Calu3 (cell line): ENCODE measurements around the gene TTC6. TPM values are rescaled to one million over a fixed set of nuclear protein-coding genes. Genes with fewer than 3 reads are reported as not detected.

Source experiments
- BruUV-seq: library from RNA; stranded (reverse); fragments of 400-500 nt; replicated peaks from 2 replicates; lab custom pipeline; 2021; lab: Mats Ljungman, UMichigan
- CTCF ChIA-PET: fragments of 300-600 bp; sonication (Branson Sonifier 250); formaldehyde crosslinking; loops from one replicate; lab custom pipeline; 2022; ENCODE audit warnings: antibody characterized with exemption; lab: Charles Lee
- DNase-seq: peaks from one replicate; pipeline ENCODE4 v3.0.0; 2022
- H3K27ac Mint-ChIP-seq: one replicate; pipeline ENCODE4 v1.8.0; 2022; ENCODE audit warnings: mixed read lengths; ENCODE audit not compliant: unreplicated experiment
- H3K27me3 Mint-ChIP-seq: one replicate; pipeline ENCODE4 v1.8.0; 2022; ENCODE audit warnings: mixed read lengths; ENCODE audit not compliant: unreplicated experiment
- H3K36me3 Mint-ChIP-seq: one replicate; pipeline ENCODE4 v1.8.0; 2022; ENCODE audit warnings: mild to moderate bottlenecking, moderate library complexity, mixed read lengths; ENCODE audit not compliant: insufficient read depth, unreplicated experiment
- H3K4me1 Mint-ChIP-seq: one replicate; pipeline ENCODE4 v1.8.0; 2022; ENCODE audit warnings: mild to moderate bottlenecking, low read depth, mixed read lengths; ENCODE audit not compliant: unreplicated experiment
- H3K4me3 Mint-ChIP-seq: one replicate; pipeline ENCODE4 v1.8.0; 2022; ENCODE audit warnings: mild to moderate bottlenecking, low read depth, moderate library complexity, mixed read lengths; ENCODE audit not compliant: unreplicated experiment
- H3K9me3 Mint-ChIP-seq: one replicate; pipeline ENCODE4 v1.8.0; 2022; ENCODE audit warnings: low read depth, mixed read lengths; ENCODE audit not compliant: unreplicated experiment
- intact Hi-C: fragments of 100-400 bp; cut with micrococcal nuclease; formaldehyde crosslinking; loops from one replicate; pipeline ENCODE4 v1.10.0; 2022; ENCODE audit not compliant: unreplicated experiment
- total RNA-seq: library from RNA; stranded (reverse); gene quantifications from 2 replicates; pipeline ENCODE4 v1.2.3, GENCODE V29; 2022
- TF ChIP-seq, protein P1 (sequence below): fragments of 200-600 bp; IDR thresholded peaks from one replicate; pipeline ENCODE4 v1.8.0; 2022; ENCODE audit warnings: antibody characterized with exemption; ENCODE audit not compliant: unreplicated experiment

TTC6 gene
- total RNA-seq, 1 experiment from 2014 or later: 13.8 TPM

DNA sequence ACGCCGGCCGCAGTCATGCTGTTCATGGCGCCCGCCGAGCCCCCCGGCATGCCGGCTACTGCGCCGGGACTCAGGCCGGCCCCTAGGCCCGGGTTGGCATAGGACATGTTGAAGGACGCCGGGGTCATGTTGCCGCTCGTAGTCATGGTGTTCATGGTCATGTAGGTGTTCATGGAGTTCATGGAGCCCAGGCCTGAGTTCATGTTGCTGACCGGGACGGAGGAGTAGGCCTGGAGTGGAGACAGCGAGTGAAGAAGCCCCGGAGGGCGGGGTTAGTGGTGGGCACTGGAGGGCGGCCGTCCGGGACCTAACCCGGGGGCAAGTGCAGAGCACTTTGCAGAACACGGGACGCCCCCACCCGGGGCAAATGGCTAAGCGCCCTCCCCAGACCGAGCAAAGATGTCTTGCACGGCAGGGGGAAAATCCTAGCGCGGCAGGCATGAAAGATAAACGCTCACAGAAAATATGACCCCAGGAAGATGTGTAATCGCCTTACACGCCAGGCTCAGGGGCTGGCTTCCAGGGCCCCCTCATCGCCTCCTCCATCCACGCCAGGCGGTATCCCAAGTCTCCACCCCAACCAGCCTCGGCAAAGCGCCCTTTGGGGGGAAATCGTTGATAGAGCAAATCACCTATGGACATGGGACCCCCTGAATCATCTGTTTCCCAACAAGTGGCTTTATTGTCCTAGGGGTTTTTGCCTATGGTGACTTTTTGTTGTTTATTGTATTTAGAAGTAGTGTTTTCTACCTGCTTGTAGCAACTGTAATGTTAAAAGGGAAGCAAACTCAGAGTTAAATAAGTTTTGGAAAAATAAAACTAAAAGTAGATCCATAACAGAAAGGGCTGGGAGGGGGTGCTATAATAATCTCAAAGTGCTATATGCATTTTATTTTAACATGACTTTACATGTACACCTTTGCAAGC, 2.7 kb upstream of the TTC6 start:
- no TSS peak for BruUV-seq
- Mint-ChIP-seq H3K27me3 (no peaks in the 10 kb centered on the region), H3K27ac (peak overlapping the region; percentile 98), H3K36me3 (peaks cover 90% of the 10 kb centered on the region), H3K9me3 (no peaks in the 10 kb centered on the region), H3K4me3 (peak overlapping the region; percentile 81), H3K4me1 (no peaks in the 10 kb centered on the region)
- TF ChIP-seq, protein P1, sequence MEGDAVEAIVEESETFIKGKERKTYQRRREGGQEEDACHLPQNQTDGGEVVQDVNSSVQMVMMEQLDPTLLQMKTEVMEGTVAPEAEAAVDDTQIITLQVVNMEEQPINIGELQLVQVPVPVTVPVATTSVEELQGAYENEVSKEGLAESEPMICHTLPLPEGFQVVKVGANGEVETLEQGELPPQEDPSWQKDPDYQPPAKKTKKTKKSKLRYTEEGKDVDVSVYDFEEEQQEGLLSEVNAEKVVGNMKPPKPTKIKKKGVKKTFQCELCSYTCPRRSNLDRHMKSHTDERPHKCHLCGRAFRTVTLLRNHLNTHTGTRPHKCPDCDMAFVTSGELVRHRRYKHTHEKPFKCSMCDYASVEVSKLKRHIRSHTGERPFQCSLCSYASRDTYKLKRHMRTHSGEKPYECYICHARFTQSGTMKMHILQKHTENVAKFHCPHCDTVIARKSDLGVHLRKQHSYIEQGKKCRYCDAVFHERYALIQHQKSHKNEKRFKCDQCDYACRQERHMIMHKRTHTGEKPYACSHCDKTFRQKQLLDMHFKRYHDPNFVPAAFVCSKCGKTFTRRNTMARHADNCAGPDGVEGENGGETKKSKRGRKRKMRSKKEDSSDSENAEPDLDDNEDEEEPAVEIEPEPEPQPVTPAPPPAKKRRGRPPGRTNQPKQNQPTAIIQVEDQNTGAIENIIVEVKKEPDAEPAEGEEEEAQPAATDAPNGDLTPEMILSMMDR: no peak
- DNase-seq: peak; percentile 61
- intact Hi-C loops: no loop called here
- CTCF ChIA-PET: no interaction called here

DNA sequence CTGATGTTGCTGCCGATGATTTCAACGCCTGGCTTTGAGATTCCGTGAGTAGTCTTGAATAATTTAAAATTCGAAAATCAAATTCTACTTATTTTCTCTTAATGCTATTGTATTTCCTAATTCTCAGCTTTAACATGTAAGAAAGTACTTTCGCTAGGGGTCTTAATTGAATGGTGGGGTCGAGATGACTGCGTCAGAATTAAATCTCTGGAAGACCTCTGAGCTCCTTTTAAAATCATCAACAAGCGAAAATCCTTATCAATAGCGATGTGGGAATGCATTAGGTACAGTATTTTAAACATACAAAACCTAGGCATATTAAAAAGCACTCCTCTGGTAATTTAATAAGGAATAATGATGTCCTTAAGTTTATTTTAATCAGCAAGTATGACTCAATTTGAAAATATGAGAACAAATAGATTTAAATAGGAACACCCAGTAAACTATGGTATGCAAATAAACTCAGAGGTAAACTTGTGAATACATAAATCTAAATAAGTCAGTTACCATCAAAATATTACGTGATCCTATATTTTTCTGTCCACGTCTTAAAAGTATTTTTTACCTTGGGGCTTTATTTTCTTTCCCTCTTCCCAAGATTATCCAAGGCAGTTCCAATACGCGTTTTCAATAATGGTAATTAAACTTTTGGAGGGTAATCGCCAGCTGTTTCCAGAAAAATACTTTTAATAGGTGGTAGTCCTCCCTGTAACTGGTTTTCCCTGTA, 1.8 kb upstream of the TTC6 start:
- CTCF ChIA-PET: no interaction called here
- no peaks in the 10 kb centered on the region for H3K27me3 Mint-ChIP-seq
- no peaks in the 10 kb centered on the region for H3K9me3 Mint-ChIP-seq
- TF ChIP-seq, protein P1: no peak
- H3K36me3 Mint-ChIP-seq: peaks cover 82% of the 10 kb centered on the region
- peak overlapping the region; percentile 98 for H3K27ac Mint-ChIP-seq
- intact Hi-C loops: loop anchor here (1.0 to 2.0 kb wide), 2 partner anchors 281 to 347 kb away; no protein-coding TSS in a partner anchor
- H3K4me3 Mint-ChIP-seq: peak overlapping the region; percentile 81
- BruUV-seq: TSS peak; percentile 42
- H3K4me1 Mint-ChIP-seq: no peaks in the 10 kb centered on the region
- DNase-seq: no peak

DNA sequence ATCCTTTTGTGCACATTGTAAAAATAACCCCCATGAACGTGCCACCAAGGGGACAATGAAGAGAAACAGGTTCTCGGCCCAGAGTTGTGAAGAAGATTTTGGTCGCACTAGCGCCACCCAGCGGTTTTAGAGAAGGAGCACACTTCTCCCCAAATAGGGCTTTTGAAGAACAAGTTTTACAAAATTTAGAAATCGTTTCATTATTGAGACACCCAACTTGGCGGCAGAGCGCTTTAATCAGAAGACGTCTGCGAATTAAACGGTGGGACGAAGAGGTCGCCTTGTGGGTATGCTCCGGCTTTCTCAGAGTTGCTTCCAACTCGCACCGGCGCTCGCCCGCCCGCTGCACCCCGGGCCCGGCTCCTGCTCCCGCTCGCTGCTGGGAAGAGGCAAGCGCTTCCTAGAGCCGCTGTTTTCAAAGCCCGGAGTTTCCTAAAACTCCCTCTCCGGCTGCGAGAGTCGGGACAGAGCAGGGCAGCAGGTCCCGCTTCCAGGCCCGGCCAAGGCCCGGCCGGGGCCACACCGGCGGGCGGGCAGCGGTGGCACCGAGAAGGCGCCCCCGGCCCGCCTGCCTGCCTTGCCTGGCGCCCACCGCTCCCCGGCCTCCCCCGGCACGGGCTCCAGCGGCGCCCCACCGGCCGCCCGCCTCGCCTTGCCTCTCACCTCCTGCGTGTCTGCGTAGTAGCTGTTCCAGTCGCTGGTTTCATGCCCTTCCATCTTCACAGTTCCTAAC, 1.0 kb upstream of the TTC6 start:
- intact Hi-C loops: loop anchor here (1.0 to 2.0 kb wide), 2 partner anchors 280 to 348 kb away; no protein-coding TSS in a partner anchor
- Mint-ChIP-seq H3K27me3 (no peaks in the 10 kb centered on the region), H3K27ac (peak overlapping the region; percentile 98), H3K36me3 (peaks cover 82% of the 10 kb centered on the region), H3K4me3 (peak overlapping the region; percentile 81), H3K4me1 (peaks cover 7% of the 10 kb centered on the region), H3K9me3 (no peaks in the 10 kb centered on the region)
- TF ChIP-seq, protein P1: peak; percentile 76
- CTCF ChIA-PET: interaction anchor here (0.6 kb wide), 1 partner anchor 1271 kb away, joined by 3 read pairs; no protein-coding TSS in a partner anchor
- peak; percentile 83 for DNase-seq
- BruUV-seq: no TSS peak
